NCI-H2029 treated with DMSO at 0.1 percent for 48 hours (cell line): ENCODE measurements around the gene GNG14.
"Not testable (repeated sequence)": the region's sequence is repeated elsewhere in the genome, so short reads cannot be mapped to it uniquely, and the experiment has no call there.

ENCODE experiments used
- DNase-seq: peaks from one replicate; lab custom pipeline; 2025; lab: John Stamatoyannopoulos, UW

The GNG14 gene

GRCh38 chr19:12687496-12688196 is at the start of gene GNG14:
Gene GNG14 (plus strand): TSS chr19:12687998. CDS start chr19:12688049, 51 bp downstream.
- no peak for DNase-seq

GRCh38 chr19:12638611-12639182 is 49.1 kb upstream of the GNG14 start:
- no peak for DNase-seq

GRCh38 chr19:12639901-12640613 is 47.7 kb upstream of the GNG14 start:
- peak; percentile 59 for DNase-seq

GRCh38 chr19:12641456-12641855 is 46.3 kb upstream of the GNG14 start:
- DNase-seq: no peak

- DNase-seq: no peak
Measured at GRCh38 chr19:12642506-12642905, 45.3 kb upstream of the GNG14 start.

GRCh38 chr19:12643716-12644115 is 44.1 kb upstream of the GNG14 start:
- not testable (repeated sequence) for DNase-seq

- DNase-seq: no peak
Measured at GRCh38 chr19:12646551-12646950, 41.2 kb upstream of the GNG14 start.

GRCh38 chr19:12647047-12647446 is 40.8 kb upstream of the GNG14 start:
- DNase-seq: no peak

- peak; percentile 81 for DNase-seq
Measured at GRCh38 chr19:12647490-12648071, 40.2 kb upstream of the GNG14 start.

- DNase-seq: no peak
Measured at GRCh38 chr19:12648088-12648487, 39.7 kb upstream of the GNG14 start.

GRCh38 chr19:12649941-12650340 is 37.9 kb upstream of the GNG14 start:
- DNase-seq: no peak

GRCh38 chr19:12652219-12652618 is 35.6 kb upstream of the GNG14 start:
- DNase-seq: no peak

- no peak for DNase-seq
Measured at GRCh38 chr19:12655546-12655945, 32.3 kb upstream of the GNG14 start.

- no peak for DNase-seq
Measured at GRCh38 chr19:12656899-12657571, 30.8 kb upstream of the GNG14 start.

GRCh38 chr19:12657966-12658365 is 29.8 kb upstream of the GNG14 start:
- DNase-seq: no peak

- no peak for DNase-seq
Measured at GRCh38 chr19:12660980-12661379, 26.8 kb upstream of the GNG14 start.

GRCh38 chr19:12664406-12665280 is 23.2 kb upstream of the GNG14 start:
- DNase-seq: no peak

- no peak for DNase-seq
Measured at GRCh38 chr19:12665281-12665573, 22.6 kb upstream of the GNG14 start.

GRCh38 chr19:12665671-12666264 is 22.0 kb upstream of the GNG14 start:
- no peak for DNase-seq

GRCh38 chr19:12666265-12667048 is 21.3 kb upstream of the GNG14 start, which contains the start of the genes MAN2B1 and WDR83:
Gene MAN2B1 (minus strand): TSS chr19:12666742. CDS start chr19:12666701, 41 bp downstream.
Gene WDR83 (plus strand): TSS chr19:12666807. CDS start chr19:12669791, 2,984 bp downstream.
- peak; percentile 19 for DNase-seq
